ENCODE results near the gene BSPRY. TPM values are rescaled to one million over a fixed set of nuclear protein-coding genes. Genes with fewer than 3 reads are reported as not detected.

The BSPRY gene
- total RNA-seq, 1 experiment from 2014 or later, result 0.13 TPM

DNA sequence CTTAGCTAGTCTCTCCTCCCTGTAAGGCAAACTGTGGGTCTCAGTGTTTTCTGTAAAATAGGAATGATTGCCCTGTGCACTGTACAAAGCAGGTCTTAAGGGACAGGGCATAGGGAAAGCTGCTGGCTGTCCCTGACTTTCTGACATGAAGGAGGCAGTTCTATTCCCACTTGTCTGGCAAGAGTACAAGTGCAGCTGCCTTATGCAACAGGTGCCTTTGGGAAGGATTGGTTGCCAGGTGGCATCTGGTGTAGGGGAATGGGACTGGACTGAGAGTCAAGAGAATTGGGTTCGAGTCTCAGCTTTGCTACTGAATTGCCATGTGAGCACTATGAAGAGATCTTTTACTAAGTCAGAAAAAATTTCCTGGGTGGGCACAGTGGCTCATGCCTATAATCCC lies 10.0 kb downstream of the BSPRY start:
- no peak for ATAC-seq
- POLR2A ChIA-PET, result no interaction called here
- no peak overlapping the region for H3K27ac ChIP-seq (ENCODE audit: low read length)
- CTCF ChIA-PET, result interaction anchor here (0.7 kb wide), 1 partner anchor 181 kb away, joined by 4 read pairs; no protein-coding TSS in a partner anchor
- no peaks in the 10 kb centered on the region for H3K27me3 ChIP-seq (ENCODE audit: control insufficient read depth, insufficient read depth, low read length)
- TF ChIP-seq, protein P1, sequence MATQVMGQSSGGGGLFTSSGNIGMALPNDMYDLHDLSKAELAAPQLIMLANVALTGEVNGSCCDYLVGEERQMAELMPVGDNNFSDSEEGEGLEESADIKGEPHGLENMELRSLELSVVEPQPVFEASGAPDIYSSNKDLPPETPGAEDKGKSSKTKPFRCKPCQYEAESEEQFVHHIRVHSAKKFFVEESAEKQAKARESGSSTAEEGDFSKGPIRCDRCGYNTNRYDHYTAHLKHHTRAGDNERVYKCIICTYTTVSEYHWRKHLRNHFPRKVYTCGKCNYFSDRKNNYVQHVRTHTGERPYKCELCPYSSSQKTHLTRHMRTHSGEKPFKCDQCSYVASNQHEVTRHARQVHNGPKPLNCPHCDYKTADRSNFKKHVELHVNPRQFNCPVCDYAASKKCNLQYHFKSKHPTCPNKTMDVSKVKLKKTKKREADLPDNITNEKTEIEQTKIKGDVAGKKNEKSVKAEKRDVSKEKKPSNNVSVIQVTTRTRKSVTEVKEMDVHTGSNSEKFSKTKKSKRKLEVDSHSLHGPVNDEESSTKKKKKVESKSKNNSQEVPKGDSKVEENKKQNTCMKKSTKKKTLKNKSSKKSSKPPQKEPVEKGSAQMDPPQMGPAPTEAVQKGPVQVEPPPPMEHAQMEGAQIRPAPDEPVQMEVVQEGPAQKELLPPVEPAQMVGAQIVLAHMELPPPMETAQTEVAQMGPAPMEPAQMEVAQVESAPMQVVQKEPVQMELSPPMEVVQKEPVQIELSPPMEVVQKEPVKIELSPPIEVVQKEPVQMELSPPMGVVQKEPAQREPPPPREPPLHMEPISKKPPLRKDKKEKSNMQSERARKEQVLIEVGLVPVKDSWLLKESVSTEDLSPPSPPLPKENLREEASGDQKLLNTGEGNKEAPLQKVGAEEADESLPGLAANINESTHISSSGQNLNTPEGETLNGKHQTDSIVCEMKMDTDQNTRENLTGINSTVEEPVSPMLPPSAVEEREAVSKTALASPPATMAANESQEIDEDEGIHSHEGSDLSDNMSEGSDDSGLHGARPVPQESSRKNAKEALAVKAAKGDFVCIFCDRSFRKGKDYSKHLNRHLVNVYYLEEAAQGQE (IDR thresholded peaks at IDR 0.05; ENCODE audit: insufficient read depth in 1 of 2, low read depth in 2 of 2, low read length in 1 of 2), result no peak
- no TSS peak for BruUV-seq (replicated peaks)
- no peak overlapping the region for H3K4me3 ChIP-seq (ENCODE audit: low read depth in 2 of 2, low read length in 2 of 2)
- no peak for DNase-seq (ENCODE audit: low read depth, low spot score)
- intact Hi-C loops (cut with micrococcal nuclease; ENCODE audit: unreplicated experiment), result no loop called here
- in situ Hi-C loops (cut with HindIII; ENCODE audit: low pct_unique_long_range_greater_than_20kb, low sequenced_read_pairs), result no loop called here
- H3K36me3 ChIP-seq (ENCODE audit: control insufficient read depth, insufficient read depth, low read length), result no peaks in the 10 kb centered on the region
- H3K4me1 ChIP-seq (ENCODE audit: control insufficient read depth, insufficient read depth, low read length), result peaks cover 5% of the 10 kb centered on the region; the same call in 1 of the 2 replicates
- no peaks in the 10 kb centered on the region for H3K9me3 ChIP-seq (ENCODE audit: control insufficient read depth, insufficient read depth, low read depth, low read length)

DNA sequence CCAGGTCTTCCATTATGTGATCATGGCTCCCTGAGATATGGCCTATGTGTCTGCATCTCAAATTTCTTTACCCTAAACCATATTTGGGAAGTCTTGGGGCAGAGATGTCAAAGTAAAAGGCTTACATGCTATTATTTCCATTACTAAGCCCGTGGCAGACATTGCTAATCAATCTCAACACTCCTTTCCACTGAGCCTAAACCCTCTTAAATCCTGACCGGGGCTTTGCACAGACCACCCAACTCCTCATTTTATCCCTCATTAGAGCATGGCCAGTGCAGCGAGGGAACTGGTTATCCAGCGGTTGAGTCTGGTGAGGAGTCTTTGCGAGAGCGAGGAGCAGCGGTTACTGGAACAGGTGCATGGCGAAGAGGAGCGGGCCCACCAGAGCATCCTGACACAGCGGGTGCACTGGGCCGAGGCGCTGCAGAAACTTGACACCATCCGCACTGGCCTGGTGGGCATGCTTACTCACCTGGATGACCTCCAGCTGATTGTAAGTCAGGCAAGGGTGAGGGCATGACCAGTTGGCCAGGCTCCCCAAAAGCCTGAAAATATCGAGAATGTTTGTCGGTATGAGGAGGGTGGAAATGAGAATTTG lies 11.0 kb downstream of the BSPRY start:
- H3K9me3 ChIP-seq (ENCODE audit: control insufficient read depth, insufficient read depth, low read depth, low read length), result no peaks in the 10 kb centered on the region
- no peak for ATAC-seq
- no peaks in the 10 kb centered on the region for H3K36me3 ChIP-seq (ENCODE audit: control insufficient read depth, insufficient read depth, low read length)
- no peak overlapping the region for H3K4me3 ChIP-seq (ENCODE audit: low read depth in 2 of 2, low read length in 2 of 2)
- intact Hi-C loops (cut with micrococcal nuclease; ENCODE audit: unreplicated experiment) (no loop called here), in situ Hi-C loops (cut with HindIII; ENCODE audit: low pct_unique_long_range_greater_than_20kb, low sequenced_read_pairs) (no loop called here)
- BruUV-seq (replicated peaks), result no TSS peak
- no peak for TF ChIP-seq SIN3A (IDR thresholded peaks at IDR 0.05; ENCODE audit: borderline replicate concordance, insufficient read depth, low read depth, low read length)
- TF ChIP-seq, protein P2, sequence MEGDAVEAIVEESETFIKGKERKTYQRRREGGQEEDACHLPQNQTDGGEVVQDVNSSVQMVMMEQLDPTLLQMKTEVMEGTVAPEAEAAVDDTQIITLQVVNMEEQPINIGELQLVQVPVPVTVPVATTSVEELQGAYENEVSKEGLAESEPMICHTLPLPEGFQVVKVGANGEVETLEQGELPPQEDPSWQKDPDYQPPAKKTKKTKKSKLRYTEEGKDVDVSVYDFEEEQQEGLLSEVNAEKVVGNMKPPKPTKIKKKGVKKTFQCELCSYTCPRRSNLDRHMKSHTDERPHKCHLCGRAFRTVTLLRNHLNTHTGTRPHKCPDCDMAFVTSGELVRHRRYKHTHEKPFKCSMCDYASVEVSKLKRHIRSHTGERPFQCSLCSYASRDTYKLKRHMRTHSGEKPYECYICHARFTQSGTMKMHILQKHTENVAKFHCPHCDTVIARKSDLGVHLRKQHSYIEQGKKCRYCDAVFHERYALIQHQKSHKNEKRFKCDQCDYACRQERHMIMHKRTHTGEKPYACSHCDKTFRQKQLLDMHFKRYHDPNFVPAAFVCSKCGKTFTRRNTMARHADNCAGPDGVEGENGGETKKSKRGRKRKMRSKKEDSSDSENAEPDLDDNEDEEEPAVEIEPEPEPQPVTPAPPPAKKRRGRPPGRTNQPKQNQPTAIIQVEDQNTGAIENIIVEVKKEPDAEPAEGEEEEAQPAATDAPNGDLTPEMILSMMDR (IDR thresholded peaks at IDR 0.05), result no peak
- no peak overlapping the region for H3K27ac ChIP-seq (ENCODE audit: low read length)
- ChIA-PET CTCF (no interaction called here), POLR2A (no interaction called here)
- DNase-seq (ENCODE audit: low read depth, low spot score), result no peak
- no peaks in the 10 kb centered on the region for H3K27me3 ChIP-seq (ENCODE audit: control insufficient read depth, insufficient read depth, low read length)
- peaks cover 5% of the 10 kb centered on the region; the same call in 1 of the 2 replicates for H3K4me1 ChIP-seq (ENCODE audit: control insufficient read depth, insufficient read depth, low read length)

DNA sequence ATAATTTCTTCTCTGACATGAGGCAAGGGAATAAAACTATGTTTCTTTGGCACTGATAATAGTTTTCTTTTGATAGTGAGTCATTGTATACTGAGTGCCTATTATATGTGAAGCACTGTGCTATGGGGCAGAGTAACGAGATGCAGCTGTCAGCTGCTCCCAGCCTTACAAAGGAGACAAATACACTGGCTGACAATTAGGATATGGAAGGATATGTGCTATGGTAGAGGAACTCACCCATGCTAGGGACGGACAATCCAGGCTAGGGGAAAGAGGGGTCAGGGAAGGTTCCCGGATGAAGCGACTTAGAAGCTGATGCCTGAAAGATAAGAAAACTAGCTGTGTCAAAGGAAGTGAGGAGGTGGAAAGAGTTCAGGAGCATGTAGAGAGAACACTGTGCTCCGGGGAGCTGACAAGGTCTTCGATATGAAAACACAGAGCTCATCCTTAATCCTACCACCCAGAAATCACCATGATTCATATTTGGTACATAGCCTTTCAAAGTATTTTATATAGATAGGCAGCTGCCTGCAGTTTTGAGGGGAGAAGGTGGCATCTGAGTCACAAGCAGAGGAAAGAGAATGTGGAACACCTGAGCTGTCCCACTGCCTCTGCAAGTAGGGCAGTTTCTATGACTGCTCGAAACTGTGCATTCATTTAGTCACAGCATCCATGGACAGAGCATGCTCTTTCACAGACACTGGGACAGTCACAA lies 12.1 kb downstream of the BSPRY start:
- POLR2A ChIA-PET, result no interaction called here
- in situ Hi-C loops (cut with HindIII; ENCODE audit: low pct_unique_long_range_greater_than_20kb, low sequenced_read_pairs), result no loop called here
- no TSS peak for BruUV-seq (replicated peaks)

More for the DNA sequence above, 12.1 kb downstream of the BSPRY start:
- H3K27me3 ChIP-seq (ENCODE audit: control insufficient read depth, insufficient read depth, low read length), result no peaks in the 10 kb centered on the region
- DNase-seq (ENCODE audit: low read depth, low spot score) (no peak), ATAC-seq (peak; percentile 78)
- no peak overlapping the region for H3K27ac ChIP-seq (ENCODE audit: low read length)
- TF ChIP-seq, protein P1 (IDR thresholded peaks at IDR 0.05; ENCODE audit: insufficient read depth in 1 of 2, low read depth in 2 of 2, low read length in 1 of 2), result no peak
- TF ChIP-seq TCF7L2 (IDR thresholded peaks at IDR 0.05; ENCODE audit: low read depth, low read length) (no peak), SIN3A (IDR thresholded peaks at IDR 0.05; ENCODE audit: borderline replicate concordance, insufficient read depth, low read depth, low read length) (no peak), POLR2AphosphoS5 (IDR thresholded peaks at IDR 0.05; ENCODE audit: low read depth, low read length) (no peak)
- TF ChIP-seq, protein P2 (IDR thresholded peaks at IDR 0.05), result no peak
- intact Hi-C loops (cut with micrococcal nuclease; ENCODE audit: unreplicated experiment), result no loop called here
- no peaks in the 10 kb centered on the region for H3K36me3 ChIP-seq (ENCODE audit: control insufficient read depth, insufficient read depth, low read length)
- no peak overlapping the region for H3K4me3 ChIP-seq (ENCODE audit: low read depth in 2 of 2, low read length in 2 of 2)
- CTCF ChIA-PET, result interaction anchor here (0.7 kb wide), 1 partner anchor 313 kb away, joined by 8 read pairs; no protein-coding TSS in a partner anchor
- H3K4me1 ChIP-seq (ENCODE audit: control insufficient read depth, insufficient read depth, low read length), result peaks cover 5% of the 10 kb centered on the region; the same call in 1 of the 2 replicates
- no peaks in the 10 kb centered on the region for H3K9me3 ChIP-seq (ENCODE audit: control insufficient read depth, insufficient read depth, low read depth, low read length)
